ENCODE results near the gene IL4I1.

DNA sequence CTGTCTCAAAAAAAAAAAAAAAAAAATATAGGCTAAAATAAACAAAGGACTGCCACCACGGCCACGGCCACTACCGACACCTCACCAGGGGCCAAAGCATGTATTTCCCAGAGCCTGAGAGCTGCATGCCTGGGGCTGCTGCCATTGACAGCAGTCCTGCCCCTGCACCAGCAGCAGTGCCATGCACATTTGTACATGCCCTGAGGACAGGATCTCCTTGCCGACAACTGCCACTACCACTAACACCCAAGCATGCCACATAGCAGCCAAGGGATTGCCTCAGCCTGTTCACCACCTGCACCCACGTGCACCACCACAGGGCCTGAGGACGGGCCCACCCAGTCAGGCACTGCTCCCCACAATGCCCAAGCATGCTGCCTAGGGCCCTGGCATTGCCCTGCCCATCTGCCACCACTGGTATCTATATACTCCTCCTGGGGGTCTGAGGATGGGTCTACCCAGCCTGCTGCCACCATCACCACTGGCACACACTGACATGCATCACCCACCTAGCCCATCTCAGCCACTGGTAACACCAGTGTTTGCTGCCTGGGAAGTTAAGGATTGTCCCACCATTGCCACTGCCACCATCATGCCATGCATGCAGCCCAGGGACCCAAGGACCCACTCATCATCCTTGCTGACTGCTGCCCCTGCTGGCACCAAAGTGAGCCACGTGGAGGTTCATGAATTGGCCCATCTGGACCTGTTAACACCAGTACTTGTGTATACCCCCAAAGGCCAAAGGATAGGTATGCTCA, 43.2 kb upstream of the IL4I1 start:
- TF ChIP-seq POLR2A (IDR thresholded peaks at IDR 0.05; ENCODE audit: low read length): no peak
- TF ChIP-seq GATA1 (IDR thresholded peaks at IDR 0.05; ENCODE audit: low read depth, low read length): no peak
